Body of pancreas (tissue), 4 donors: ENCODE measurements around the gene MAML2.

Experiments used
- CTCF ChIP-seq, 7 experiments: fragments of 450-650 bp in 4 of 7; fragments of 200-600 bp in 3 of 7; sonication (generic) in 3 of 7; IDR thresholded peaks; one replicate each; pipeline ENCODE4 v1.5.1; 2016 to 2019; ENCODE audit warnings: antibody characterized with exemption in 7 of 7
- POLR2A ChIP-seq, 3 donors: fragments of 450-650 bp; IDR thresholded peaks; one replicate each; pipeline ENCODE4 v1.6.1; 2016; ENCODE audit warnings: antibody characterized with exemption in 3 of 3, mild to moderate bottlenecking in 2 of 3

- TF ChIP-seq POLR2A (IDR thresholded peaks at IDR 0.05) (no peak), CTCF (IDR thresholded peaks at IDR 0.05) (no peak)
Measured at GRCh38 chr11:96331699-96332116, 11.3 kb downstream of the MAML2 start.
